Spleen (tissue), 11 donors: ENCODE results near the gene ACAD9. TPM values are rescaled to one million over a fixed set of nuclear protein-coding genes. Genes with fewer than 3 reads are reported as not detected.
"Not testable (repeated sequence)": the region's sequence is repeated elsewhere in the genome, so short reads cannot be mapped to it uniquely, and the experiment has no call there.

Experiments
- DNase-seq: peaks from one replicate; pipeline ENCODE4 v3.0.0-alpha.2; 2020
- H3K27ac ChIP-seq, 8 donors: fragments of 200-600 bp; sonication (generic) in 7 of 8; 1 replicate in 4 of 8; 2 replicates in 4 of 8; pipeline versions ENCODE4 v1.5.0 to v1.8.0; 2016 to 2021; ENCODE audit warnings: inconsistent platforms in 4 of 8, mild to moderate bottlenecking in 4 of 8, moderate library complexity in 1 of 8
- H3K27me3 ChIP-seq, 7 donors: fragments of 200-600 bp; sonication (generic) in 6 of 7; replicated peaks in 1 of 7; 1 replicate in 4 of 7; 2 replicates in 3 of 7; pipeline versions ENCODE4 v1.5.0 to v1.8.0; 2016 to 2021; ENCODE audit warnings: inconsistent platforms in 3 of 7, mild to moderate bottlenecking in 1 of 7
- H3K36me3 ChIP-seq, 6 donors: fragments of 200-600 bp; sonication (generic) in 5 of 6; 1 replicate in 4 of 6; 2 replicates in 2 of 6; pipeline versions ENCODE4 v1.5.0 to v1.8.0; 2016 to 2021; ENCODE audit warnings: inconsistent platforms in 2 of 6
- H3K4me1 ChIP-seq, 6 donors: fragments of 200-600 bp; sonication (generic) in 5 of 6; 1 replicate in 3 of 6; 2 replicates in 3 of 6; pipeline versions ENCODE4 v1.5.0 to v1.8.0; 2016 to 2021; ENCODE audit warnings: inconsistent platforms in 3 of 6
- H3K4me3 ChIP-seq, 8 donors: fragments of 200-600 bp; sonication (generic) in 7 of 8; 1 replicate in 4 of 8; 2 replicates in 4 of 8; pipeline versions ENCODE4 v1.5.0 to v1.8.0; 2016 to 2021; ENCODE audit warnings: inconsistent platforms in 4 of 8, mild to moderate bottlenecking in 4 of 8, moderate library complexity in 2 of 8
- H3K9me3 ChIP-seq, 8 donors: fragments of 200-600 bp; sonication (generic) in 7 of 8; 1 replicate in 4 of 8; 2 replicates in 4 of 8; pipeline versions ENCODE4 v1.5.0 to v1.8.0; 2016 to 2021; ENCODE audit warnings: inconsistent platforms in 4 of 8
- CTCF ChIP-seq, 11 experiments: fragments of 200-600 bp in 7 of 11; fragments of 450-650 bp in 4 of 11; sonication (generic) in 4 of 11; IDR thresholded peaks in 8 of 11; conservative IDR thresholded peaks in 3 of 11; 1 replicate in 7 of 11; 2 replicates in 4 of 11; pipeline versions ENCODE4 v1.4.0 to v1.8.0; 2016 to 2021; ENCODE audit warnings: antibody characterized with exemption in 11 of 11, inconsistent platforms in 4 of 11, mild to moderate bottlenecking in 1 of 11
- POLR2A ChIP-seq, 3 donors: fragments of 450-650 bp; IDR thresholded peaks; one replicate each; pipeline ENCODE4 v1.5.1; 2017; ENCODE audit warnings: antibody characterized with exemption in 3 of 3, mild to moderate bottlenecking in 1 of 3
- POLR2AphosphoS5 ChIP-seq, 3 donors: sonication (generic); formaldehyde crosslinking; IDR thresholded peaks; one replicate each; pipeline ENCODE4 v1.5.1; 2017; ENCODE audit warnings: antibody characterized with exemption in 3 of 3
- WGBS, 5 donors: extraction: QIAGEN DNeasy Blood & Tissue Kit in 3 of 5; methylation state at CpG; one replicate each; pipeline versions ENCODE4 v1.1.5 to v1.1.7; 2013 to 2018; 5-methylcytosine and 5-hydroxymethylcytosine counted together
- intact Hi-C: fragments of 100-400 bp; cut with DNase I; formaldehyde crosslinking; loops from one replicate; pipeline ENCODE4 v1.15.0; 2023; ENCODE audit warnings: low total_unique reads
- polyA plus RNA-seq, 3 donors: library from polyadenylated mRNA; stranded (reverse); fragments of 200-250 nt; gene quantifications; one replicate each; pipeline ENCODE4 v1.2.1, GENCODE V29; 2013
- total RNA-seq, 7 donors: library from RNA; depleted of rRNA in 3 of 7; stranded (reverse); fragments of >200 nt in 3 of 7; fragmentation: NEBNext Ultra II Directional in 4 of 7; extraction: Animal tissue kit (Norgen Biotek cat#: 25700) in 4 of 7; gene quantifications; one replicate each; pipeline versions ENCODE4 v1.1.0 to v1.2.1, GENCODE V29; 2016 to 2021
- donor health status: healthy with polysubstance abuse.
- donor health status: DM: no; HTN: no; CAD: no; lungs with moderate emphysema.
- donor health status: DM: no; HTN: no; CAD: no.
- donor health status: Bipolar disorder and iron deficiency.
- donor health status: healthy.
- donor health status: DM: no; HTN: no; CAD: no.
- donor health status: DM: yes; HTN: yes; CAD: no.

Gene ACAD9
- total and polyA plus RNA-seq, 10 donors: 18.8 to 52.8 (median 46.4) TPM

DNA sequence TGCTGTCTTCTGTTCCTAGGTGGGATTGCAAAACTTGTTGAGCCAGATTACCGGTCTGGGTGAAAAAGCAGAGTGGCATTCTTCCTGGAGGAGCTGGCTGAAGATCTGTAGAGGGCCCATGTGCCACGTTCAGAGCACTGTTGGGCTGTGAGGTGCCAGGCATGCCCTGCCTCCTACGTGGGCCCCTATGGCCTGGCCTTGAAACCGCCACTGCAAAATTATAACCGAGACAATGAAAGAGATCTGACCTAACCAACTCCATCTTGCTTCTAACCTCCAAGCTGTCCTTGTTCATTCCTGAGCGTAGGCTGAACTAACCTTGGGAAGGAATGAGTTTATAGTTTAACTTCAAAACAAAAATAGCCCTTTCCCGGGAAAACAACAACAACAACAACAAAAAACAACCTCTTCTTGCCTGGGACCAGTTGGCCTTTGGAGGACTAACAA, 1.4 kb upstream of the ACAD9 start:
- peak overlapping the region; percentile 78 to 97 (median 94) for H3K27ac ChIP-seq
- H3K27me3 ChIP-seq: no peaks in the 10 kb centered on the region
- H3K36me3 ChIP-seq: peaks cover 0 to 22% (median 0%) of the 10 kb centered on the region in 6 donors
- H3K4me3 ChIP-seq: peak overlapping the region in 5 of 8 donors; percentile 67 to 96 (median 70)
- peak; percentile 19 for DNase-seq
- peaks cover 25 to 73% (median 55%) of the 10 kb centered on the region in 6 donors for H3K4me1 ChIP-seq
- TF ChIP-seq POLR2A (IDR thresholded peaks at IDR 0.05) (no peak), CTCF (IDR thresholded peaks at IDR 0.05 in 8 of 11, conservative IDR thresholded peaks at IDR 0.05 in 3 of 11) (no peak), POLR2AphosphoS5 (IDR thresholded peaks at IDR 0.05) (no peak)
- H3K9me3 ChIP-seq: no peaks in the 10 kb centered on the region
- intact Hi-C loops: no loop called here
- WGBS, 5 donors: 62 to 77% (median 71%) methylated on average over 7 of the region's 7 CpGs

DNA sequence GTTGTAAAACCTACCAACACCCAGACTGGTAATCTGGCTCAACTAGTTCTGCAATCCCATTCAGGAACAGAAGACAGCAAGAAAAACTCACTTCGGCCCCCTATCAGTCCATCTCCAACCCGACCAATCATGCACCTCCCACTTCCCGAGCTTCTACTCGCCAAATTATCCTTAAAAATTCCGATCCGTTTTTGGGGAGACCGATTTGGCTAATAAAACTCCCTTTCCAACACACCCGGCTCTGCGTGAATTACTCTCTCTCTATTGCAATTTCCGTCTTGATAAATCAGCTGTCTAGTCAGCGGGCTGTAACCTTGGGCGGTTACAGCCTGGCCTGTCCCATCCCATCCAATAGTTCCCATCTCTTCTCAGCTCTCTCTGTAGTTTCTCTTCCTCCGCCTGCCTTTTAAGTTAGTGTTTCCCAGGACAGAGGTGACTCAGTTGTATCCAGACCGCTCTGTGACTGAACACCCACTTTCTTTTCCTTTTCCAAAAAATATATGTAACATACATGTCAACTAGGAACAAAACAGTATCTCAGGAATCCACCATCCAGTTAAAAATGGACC, 780 bp upstream of the ACAD9 start:
- WGBS, 5 donors: 0 to 1% (median 1%) methylated on average over 14 of the region's 14 CpGs
- Histone ChIP-seq H3K27me3 (no peaks in the 10 kb centered on the region), H3K4me3 (peak overlapping the region; percentile 67 to 96 (median 74)), H3K27ac (peak overlapping the region; percentile 78 to 97 (median 94)), H3K4me1 (peaks cover 25 to 79% (median 55%) of the 10 kb centered on the region in 6 donors), H3K9me3 (no peaks in the 10 kb centered on the region), H3K36me3 (peaks cover 0 to 28% (median 0%) of the 10 kb centered on the region in 6 donors)
- no peak for TF ChIP-seq POLR2AphosphoS5 (IDR thresholded peaks at IDR 0.05)
- no peak for TF ChIP-seq POLR2A (IDR thresholded peaks at IDR 0.05)
- TF ChIP-seq CTCF (IDR thresholded peaks at IDR 0.05 in 8 of 11, conservative IDR thresholded peaks at IDR 0.05 in 3 of 11): no peak
- intact Hi-C loops: no loop called here
- peak; percentile 51 for DNase-seq

DNA sequence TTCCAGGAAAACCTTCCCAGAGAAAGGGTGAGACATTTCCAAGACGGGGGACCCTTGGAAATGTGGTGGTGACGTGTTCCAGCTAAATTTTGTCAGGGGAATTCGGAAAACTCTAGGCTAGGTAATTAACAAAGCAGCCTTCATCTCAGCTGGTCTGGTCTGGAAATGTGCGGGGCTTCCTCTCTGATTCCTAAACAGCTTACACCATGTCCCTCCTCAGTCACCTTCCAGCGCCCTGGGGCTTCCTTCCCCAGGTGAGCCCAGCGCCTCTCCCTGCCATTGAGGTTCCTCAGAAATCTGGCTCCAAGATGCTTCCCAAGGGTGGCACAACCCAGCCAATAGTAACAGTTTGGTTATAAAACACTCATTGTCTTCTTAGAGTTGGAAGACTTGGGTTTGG, 571 bp downstream of the ACAD9 start:
- H3K4me3 ChIP-seq: peak overlapping the region; percentile 67 to 96 (median 74)
- H3K9me3 ChIP-seq: no peaks in the 10 kb centered on the region
- H3K4me1 ChIP-seq: peaks cover 25 to 91% (median 60%) of the 10 kb centered on the region in 6 donors
- whole genome bisulfite sequencing, 5 donors: 0 to 6% (median 3%) methylated on average over 5 to 6 of the region's 6 CpGs
- peaks cover 0 to 41% (median 5%) of the 10 kb centered on the region in 6 donors for H3K36me3 ChIP-seq
- TF ChIP-seq POLR2AphosphoS5 (IDR thresholded peaks at IDR 0.05) (no peak), POLR2A (IDR thresholded peaks at IDR 0.05) (no peak), CTCF (IDR thresholded peaks at IDR 0.05 in 8 of 11, conservative IDR thresholded peaks at IDR 0.05 in 3 of 11) (no peak)
- H3K27me3 ChIP-seq: no peaks in the 10 kb centered on the region
- peak; percentile 77 for DNase-seq
- H3K27ac ChIP-seq: peak overlapping the region; percentile 78 to 97 (median 94)
- intact Hi-C loops: no loop called here

- intact Hi-C loops, H3K9me3 ChIP-seq, H3K27me3 ChIP-seq: not testable (repeated sequence)
- Histone ChIP-seq H3K4me1 (peaks cover 25 to 91% (median 57%) of the 10 kb centered on the region in 6 donors), H3K4me3 (peak overlapping the region in 7 of 8 donors; percentile 67 to 96 (median 71)), H3K36me3 (peaks cover 0 to 46% (median 10%) of the 10 kb centered on the region in 6 donors), H3K27ac (peak overlapping the region in 2 of 8 donors; percentile 94 to 97)
- DNase-seq: peak; percentile 69
- 78 to 91% (median 82%) methylated on average over 12 of the region's 12 CpGs for WGBS, 5 donors
These were observed 1.0 kb downstream of the ACAD9 start for GRCh38 chr3:128880455-128880854.
